ENCODE measurements around the gene PCDHGB7.

PCDHGB7 gene

DNA sequence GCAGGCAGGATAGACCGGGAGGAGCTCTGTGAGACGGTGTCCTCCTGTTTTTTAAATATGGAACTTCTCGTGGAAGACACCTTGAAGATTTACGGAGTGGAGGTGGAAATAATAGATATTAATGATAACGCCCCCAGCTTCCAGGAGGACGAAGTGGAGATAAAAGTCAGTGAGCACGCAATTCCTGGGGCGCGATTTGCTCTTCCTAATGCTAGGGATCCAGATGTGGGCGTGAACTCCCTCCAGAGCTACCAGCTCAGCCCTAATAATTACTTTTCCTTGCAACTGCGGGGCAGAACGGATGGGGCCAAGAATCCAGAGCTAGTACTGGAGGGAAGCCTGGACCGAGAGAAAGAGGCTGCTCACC lies 4.0 kb downstream of the PCDHGB7 start:
- peak overlapping the region; percentile 89 for H3K4me2 ChIP-seq (ENCODE audit: low read length)
- H3K27me3 ChIP-seq (ENCODE audit: low read depth, low read length): no peaks in the 10 kb centered on the region
- H4K20me1 ChIP-seq (ENCODE audit: insufficient read depth, low read length): no peaks in the 10 kb centered on the region
- H3K9ac ChIP-seq (ENCODE audit: low read length): peak overlapping the region; percentile 61
- H3K4me1 ChIP-seq (ENCODE audit: low read length): no peaks in the 10 kb centered on the region
- no peak overlapping the region for H3K27ac ChIP-seq (ENCODE audit: low read length)
- TF ChIP-seq, protein P1, sequence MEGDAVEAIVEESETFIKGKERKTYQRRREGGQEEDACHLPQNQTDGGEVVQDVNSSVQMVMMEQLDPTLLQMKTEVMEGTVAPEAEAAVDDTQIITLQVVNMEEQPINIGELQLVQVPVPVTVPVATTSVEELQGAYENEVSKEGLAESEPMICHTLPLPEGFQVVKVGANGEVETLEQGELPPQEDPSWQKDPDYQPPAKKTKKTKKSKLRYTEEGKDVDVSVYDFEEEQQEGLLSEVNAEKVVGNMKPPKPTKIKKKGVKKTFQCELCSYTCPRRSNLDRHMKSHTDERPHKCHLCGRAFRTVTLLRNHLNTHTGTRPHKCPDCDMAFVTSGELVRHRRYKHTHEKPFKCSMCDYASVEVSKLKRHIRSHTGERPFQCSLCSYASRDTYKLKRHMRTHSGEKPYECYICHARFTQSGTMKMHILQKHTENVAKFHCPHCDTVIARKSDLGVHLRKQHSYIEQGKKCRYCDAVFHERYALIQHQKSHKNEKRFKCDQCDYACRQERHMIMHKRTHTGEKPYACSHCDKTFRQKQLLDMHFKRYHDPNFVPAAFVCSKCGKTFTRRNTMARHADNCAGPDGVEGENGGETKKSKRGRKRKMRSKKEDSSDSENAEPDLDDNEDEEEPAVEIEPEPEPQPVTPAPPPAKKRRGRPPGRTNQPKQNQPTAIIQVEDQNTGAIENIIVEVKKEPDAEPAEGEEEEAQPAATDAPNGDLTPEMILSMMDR (IDR thresholded peaks at IDR 0.05; ENCODE audit: low read depth, low read length): no peak
- no peak for TF ChIP-seq EZH2phosphoT487 (IDR thresholded peaks at IDR 0.05; ENCODE audit: low read depth)
- peak overlapping the region; percentile 95 for H2AFZ ChIP-seq (ENCODE audit: low read depth, low read length)
- H3K9me3 ChIP-seq (ENCODE audit: insufficient read depth, low read length): no peaks in the 10 kb centered on the region
- H3K79me2 ChIP-seq (ENCODE audit: low read length): no peaks in the 10 kb centered on the region
- no peaks in the 10 kb centered on the region for H3K36me3 ChIP-seq (replicated peaks; ENCODE audit: low read depth, low read length)
- peak overlapping the region; percentile 93 for H3K4me3 ChIP-seq (ENCODE audit: low read length)

DNA sequence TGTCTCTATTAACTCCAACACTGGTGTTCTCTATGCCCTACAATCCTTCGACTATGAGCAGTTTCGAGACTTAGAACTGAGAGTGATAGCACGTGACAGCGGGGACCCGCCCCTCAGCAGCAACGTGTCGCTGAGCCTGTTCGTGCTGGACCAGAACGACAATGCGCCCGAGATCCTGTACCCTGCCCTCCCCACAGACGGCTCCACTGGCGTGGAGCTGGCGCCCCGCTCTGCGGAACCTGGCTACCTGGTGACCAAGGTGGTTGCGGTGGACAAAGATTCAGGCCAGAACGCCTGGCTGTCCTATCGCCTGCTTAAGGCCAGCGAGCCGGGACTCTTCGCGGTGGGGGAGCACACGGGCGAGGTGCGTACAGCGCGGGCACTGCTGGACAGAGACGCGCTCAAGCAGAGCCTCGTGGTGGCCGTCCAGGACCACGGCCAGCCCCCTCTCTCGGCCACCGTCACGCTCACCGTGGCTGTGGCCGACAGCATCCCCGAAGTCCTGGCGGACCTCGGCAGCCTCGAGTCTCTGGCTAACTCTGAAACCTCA lies 5.3 kb downstream of the PCDHGB7 start:
- Histone ChIP-seq H3K27me3 (ENCODE audit: low read depth, low read length) (no peaks in the 10 kb centered on the region), H3K27ac (ENCODE audit: low read length) (no peak overlapping the region), H3K9ac (ENCODE audit: low read length) (no peak overlapping the region), H3K36me3 (replicated peaks; ENCODE audit: low read depth, low read length) (no peaks in the 10 kb centered on the region), H3K9me3 (ENCODE audit: insufficient read depth, low read length) (no peaks in the 10 kb centered on the region), H3K4me3 (ENCODE audit: low read length) (no peak overlapping the region), H3K79me2 (ENCODE audit: low read length) (no peaks in the 10 kb centered on the region), H2AFZ (ENCODE audit: low read depth, low read length) (no peak overlapping the region), H4K20me1 (ENCODE audit: insufficient read depth, low read length) (no peaks in the 10 kb centered on the region), H3K4me1 (ENCODE audit: low read length) (no peaks in the 10 kb centered on the region), H3K4me2 (ENCODE audit: low read length) (no peak overlapping the region)
- TF ChIP-seq, protein P1 (IDR thresholded peaks at IDR 0.05; ENCODE audit: low read depth, low read length): no peak
- TF ChIP-seq EZH2phosphoT487 (IDR thresholded peaks at IDR 0.05; ENCODE audit: low read depth): no peak

DNA sequence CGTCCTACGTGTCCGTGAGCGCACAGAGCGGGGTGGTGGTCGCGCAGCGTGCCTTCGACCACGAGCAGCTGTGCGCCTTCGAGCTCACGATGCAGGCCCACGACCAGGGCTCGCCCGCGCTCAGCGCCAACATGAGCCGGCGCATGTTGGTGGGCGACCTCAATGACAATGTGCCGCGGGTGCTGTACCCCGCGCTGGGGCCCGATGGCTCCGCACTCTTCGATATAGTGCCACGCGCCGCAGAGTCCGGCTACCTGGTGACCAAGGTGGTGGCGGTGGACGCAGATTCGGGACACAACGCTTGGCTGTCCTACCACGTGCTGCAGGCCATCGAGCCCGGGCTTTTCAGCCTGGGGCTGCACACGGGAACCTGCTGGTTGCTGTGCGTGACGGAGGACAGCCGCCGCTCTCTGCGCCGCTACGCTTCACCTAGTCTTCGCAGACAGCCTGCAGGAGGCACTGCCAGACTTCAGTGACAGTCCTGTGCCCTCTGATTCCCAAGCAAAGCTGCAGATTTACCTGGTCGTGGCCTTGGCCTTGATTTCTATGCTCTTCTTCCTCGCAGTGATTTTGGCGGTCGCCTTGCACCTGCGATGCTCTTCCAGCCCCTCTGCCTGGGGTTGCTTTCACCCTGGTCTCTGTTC lies 10.4 kb downstream of the PCDHGB7 start:
- Histone ChIP-seq H3K79me2 (ENCODE audit: low read length) (no peaks in the 10 kb centered on the region), H3K9ac (ENCODE audit: low read length) (no peak overlapping the region), H3K4me3 (ENCODE audit: low read length) (no peak overlapping the region), H3K9me3 (ENCODE audit: insufficient read depth, low read length) (no peaks in the 10 kb centered on the region), H3K27me3 (ENCODE audit: low read depth, low read length) (no peaks in the 10 kb centered on the region), H3K4me1 (ENCODE audit: low read length) (no peaks in the 10 kb centered on the region), H3K4me2 (ENCODE audit: low read length) (no peak overlapping the region), H4K20me1 (ENCODE audit: insufficient read depth, low read length) (no peaks in the 10 kb centered on the region), H2AFZ (ENCODE audit: low read depth, low read length) (no peak overlapping the region), H3K36me3 (replicated peaks; ENCODE audit: low read depth, low read length) (no peaks in the 10 kb centered on the region), H3K27ac (ENCODE audit: low read length) (no peak overlapping the region)
- TF ChIP-seq EZH2phosphoT487 (IDR thresholded peaks at IDR 0.05; ENCODE audit: low read depth): no peak
- TF ChIP-seq, protein P1 (IDR thresholded peaks at IDR 0.05; ENCODE audit: low read depth, low read length): no peak

DNA sequence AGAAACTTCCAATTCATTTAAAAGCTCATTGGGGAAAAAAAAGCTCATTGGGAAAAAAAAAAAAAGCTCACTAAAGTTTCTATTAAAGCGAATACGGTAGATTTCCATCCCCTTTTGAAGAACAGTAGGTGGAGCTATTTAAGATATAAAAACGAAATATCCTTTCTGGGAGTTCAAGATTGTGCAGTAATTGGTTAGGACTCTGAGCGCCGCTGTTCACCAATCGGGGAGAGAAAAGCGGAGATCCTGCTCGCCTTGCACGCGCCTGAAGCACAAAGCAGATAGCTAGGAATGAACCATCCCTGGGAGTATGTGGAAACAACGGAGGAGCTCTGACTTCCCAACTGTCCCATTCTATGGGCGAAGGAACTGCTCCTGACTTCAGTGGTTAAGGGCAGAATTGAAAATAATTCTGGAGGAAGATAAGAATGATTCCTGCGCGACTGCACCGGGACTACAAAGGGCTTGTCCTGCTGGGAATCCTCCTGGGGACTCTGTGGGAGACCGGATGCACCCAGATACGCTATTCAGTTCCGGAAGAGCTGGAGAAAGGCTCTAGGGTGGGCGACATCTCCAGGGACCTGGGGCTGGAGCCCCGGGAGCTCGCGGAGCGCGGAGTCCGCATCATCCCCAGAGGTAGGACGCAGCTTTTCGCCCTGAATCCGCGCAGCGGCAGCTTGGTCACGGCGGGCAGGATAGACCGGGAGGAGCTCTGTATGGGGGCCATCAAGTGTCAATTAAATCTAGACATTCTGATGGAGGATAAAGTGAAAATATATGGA lies 13.0 kb downstream of the PCDHGB7 start, which contains the start of gene PCDHGA12:
TSS of gene PCDHGA12 (plus strand) at position 176 of the 782 bp plus-strand sequence. CDS start at position 429, 253 bp downstream.
- no peak within 1 kb of the TSS for H2AFZ ChIP-seq (ENCODE audit: low read depth, low read length)
- TF ChIP-seq, protein P1 (IDR thresholded peaks at IDR 0.05; ENCODE audit: low read depth, low read length): no peak
- TF ChIP-seq EZH2phosphoT487 (IDR thresholded peaks at IDR 0.05; ENCODE audit: low read depth): no peak
- no peaks in the 10 kb centered on the region for H4K20me1 ChIP-seq (ENCODE audit: insufficient read depth, low read length)
- H3K4me2 ChIP-seq (ENCODE audit: low read length): no peak within 1 kb of the TSS
- no peaks in the 10 kb centered on the region for H3K27me3 ChIP-seq (ENCODE audit: low read depth, low read length)
- H3K4me1 ChIP-seq (ENCODE audit: low read length): no peaks in the 10 kb centered on the region
- no peak within 1 kb of the TSS for H3K4me3 ChIP-seq (ENCODE audit: low read length)
- H3K27ac ChIP-seq (ENCODE audit: low read length): no peak within 1 kb of the TSS
- H3K9me3 ChIP-seq (ENCODE audit: insufficient read depth, low read length): no peaks in the 10 kb centered on the region
- H3K79me2 ChIP-seq (ENCODE audit: low read length): no peaks in the 10 kb centered on the region
- H3K9ac ChIP-seq (ENCODE audit: low read length): no peak within 1 kb of the TSS
- H3K36me3 ChIP-seq (replicated peaks; ENCODE audit: low read depth, low read length): no peaks in the 10 kb centered on the region
